Neural crest cell (in vitro differentiated cells): Measurements from ENCODE around the gene CIB1. TPM values are rescaled to one million over a fixed set of nuclear protein-coding genes. Genes with fewer than 3 reads are reported as not detected.

Source experiments
- DNase-seq: peaks from one replicate; pipeline ENCODE4 v3.0.0; 2021; ENCODE audit warnings: low read depth, mixed read lengths, low spot score
- H3K27ac Mint-ChIP-seq: one replicate; pipeline ENCODE4 v1.8.0; 2021; ENCODE audit warnings: mild to moderate bottlenecking, mixed read lengths; ENCODE audit not compliant: unreplicated experiment
- H3K27me3 Mint-ChIP-seq: 2 replicates; pipeline ENCODE4 v1.8.0; 2021; ENCODE audit warnings: low read depth, mild to moderate bottlenecking, mixed read lengths
- H3K36me3 Mint-ChIP-seq: 2 replicates; pipeline ENCODE4 v1.8.0; 2021; ENCODE audit warnings: low read depth, mild to moderate bottlenecking, mixed read lengths
- H3K4me1 Mint-ChIP-seq: 2 replicates; pipeline ENCODE4 v1.8.0; 2021; ENCODE audit warnings: mixed read lengths
- H3K4me3 Mint-ChIP-seq: one replicate; pipeline ENCODE4 v1.8.0; 2021; ENCODE audit warnings: mild to moderate bottlenecking, mixed read lengths
- H3K9me3 Mint-ChIP-seq: 2 replicates; pipeline ENCODE4 v1.8.0; 2021; ENCODE audit warnings: mixed read lengths
- total RNA-seq: library from RNA; stranded (reverse); gene quantifications from 2 replicates; pipeline ENCODE4 v1.2.1, GENCODE V29; 2021
- TF ChIP-seq, protein P1 (sequence below): fragments of 200-600 bp; sonication (generic); conservative IDR thresholded peaks from 2 replicates; pipeline ENCODE4 v1.5.0; 2021; ENCODE audit warnings: antibody characterized with exemption, mild to moderate bottlenecking

The CIB1 gene
- total RNA-seq, 1 donor from 2014 or later, result 23.1 TPM

DNA sequence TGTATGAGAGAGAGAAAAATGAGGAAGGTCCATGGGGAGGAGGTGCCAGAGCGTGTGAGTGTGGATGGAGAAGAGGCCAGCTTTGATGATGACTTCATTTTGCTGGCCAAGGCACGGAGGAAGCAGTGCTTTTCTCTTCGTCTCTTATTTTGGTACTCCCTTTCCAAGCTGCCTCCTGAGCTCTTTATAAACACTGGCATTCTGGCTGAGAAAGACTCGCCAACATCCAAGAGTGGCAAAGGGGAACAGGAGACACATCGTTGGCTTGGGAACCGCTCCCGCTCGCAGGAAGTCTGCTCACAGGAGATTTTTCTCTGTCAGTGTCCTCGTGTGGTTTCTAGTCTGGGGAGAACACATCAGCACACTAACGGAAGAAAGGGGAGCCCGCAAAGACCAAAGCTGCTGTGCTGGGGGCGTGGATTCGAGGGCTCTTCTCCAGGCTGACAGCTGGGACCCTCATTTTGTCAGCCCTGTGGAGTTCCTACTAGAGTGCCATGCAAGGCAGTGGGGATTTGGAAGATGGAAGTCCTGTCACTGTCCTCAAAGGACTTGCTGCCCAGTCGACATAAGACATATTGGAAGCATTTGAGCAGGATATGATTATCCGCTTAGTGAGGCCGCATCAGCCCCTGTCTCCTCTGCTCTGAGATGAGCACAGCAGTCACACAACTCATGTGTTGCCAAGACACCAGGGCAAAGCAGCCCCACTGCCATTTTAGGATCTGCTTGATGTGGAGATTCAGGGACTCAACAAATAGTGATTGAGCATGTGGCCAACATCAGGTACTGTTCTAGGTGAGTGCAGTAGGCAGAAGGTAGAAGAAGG lies 40.6 kb downstream of the CIB1 start:
- Mint-ChIP-seq H3K27ac (peak overlapping the region; percentile 50), H3K27me3 (no peaks in the 10 kb centered on the region), H3K36me3 (no peaks in the 10 kb centered on the region), H3K9me3 (no peaks in the 10 kb centered on the region), H3K4me3 (peak overlapping the region; percentile 49), H3K4me1 (peaks cover 6% of the 10 kb centered on the region)
- TF ChIP-seq, protein P1, sequence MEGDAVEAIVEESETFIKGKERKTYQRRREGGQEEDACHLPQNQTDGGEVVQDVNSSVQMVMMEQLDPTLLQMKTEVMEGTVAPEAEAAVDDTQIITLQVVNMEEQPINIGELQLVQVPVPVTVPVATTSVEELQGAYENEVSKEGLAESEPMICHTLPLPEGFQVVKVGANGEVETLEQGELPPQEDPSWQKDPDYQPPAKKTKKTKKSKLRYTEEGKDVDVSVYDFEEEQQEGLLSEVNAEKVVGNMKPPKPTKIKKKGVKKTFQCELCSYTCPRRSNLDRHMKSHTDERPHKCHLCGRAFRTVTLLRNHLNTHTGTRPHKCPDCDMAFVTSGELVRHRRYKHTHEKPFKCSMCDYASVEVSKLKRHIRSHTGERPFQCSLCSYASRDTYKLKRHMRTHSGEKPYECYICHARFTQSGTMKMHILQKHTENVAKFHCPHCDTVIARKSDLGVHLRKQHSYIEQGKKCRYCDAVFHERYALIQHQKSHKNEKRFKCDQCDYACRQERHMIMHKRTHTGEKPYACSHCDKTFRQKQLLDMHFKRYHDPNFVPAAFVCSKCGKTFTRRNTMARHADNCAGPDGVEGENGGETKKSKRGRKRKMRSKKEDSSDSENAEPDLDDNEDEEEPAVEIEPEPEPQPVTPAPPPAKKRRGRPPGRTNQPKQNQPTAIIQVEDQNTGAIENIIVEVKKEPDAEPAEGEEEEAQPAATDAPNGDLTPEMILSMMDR, result no peak
- DNase-seq, result no peak

DNA sequence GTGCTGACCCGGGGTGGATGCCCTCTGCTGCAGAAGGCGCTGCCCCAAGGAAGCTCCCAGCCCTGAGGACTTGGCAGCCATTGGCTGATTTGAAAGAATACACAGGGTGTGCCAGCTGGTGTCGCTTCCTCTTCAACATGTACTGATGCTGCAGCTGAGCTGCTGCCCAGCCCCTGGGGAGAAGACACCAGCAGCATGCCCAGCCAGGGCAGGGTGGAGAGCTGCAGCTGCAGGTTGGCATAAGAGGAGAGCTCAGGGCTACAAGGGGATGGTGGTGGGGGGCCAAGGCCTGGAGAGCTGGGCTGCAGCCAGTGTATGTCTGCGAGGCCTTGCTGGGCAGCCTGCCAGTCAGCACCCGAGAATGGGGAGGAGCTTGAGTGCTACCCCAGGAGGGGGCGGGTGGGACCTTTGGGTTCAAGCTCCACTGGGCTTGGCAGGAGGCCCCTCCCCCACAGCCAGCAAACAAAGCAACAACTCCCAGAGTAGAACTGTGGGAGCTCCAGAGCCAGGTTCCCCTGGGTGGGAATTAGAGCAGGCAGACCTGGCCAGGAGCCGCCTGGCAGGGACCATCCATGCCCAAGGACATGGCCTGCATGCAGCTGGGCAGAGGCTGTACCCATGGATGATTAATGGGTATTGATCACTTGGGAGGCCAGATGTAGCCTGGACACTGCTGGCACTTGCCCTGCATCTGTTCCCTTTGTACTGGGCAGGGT lies 41.8 kb downstream of the CIB1 start:
- H3K36me3 Mint-ChIP-seq, result no peaks in the 10 kb centered on the region
- H3K27ac Mint-ChIP-seq, result no peak overlapping the region
- H3K9me3 Mint-ChIP-seq, result no peaks in the 10 kb centered on the region
- no peaks in the 10 kb centered on the region for H3K27me3 Mint-ChIP-seq
- no peak for DNase-seq
- TF ChIP-seq, protein P1, result no peak
- no peak overlapping the region for H3K4me3 Mint-ChIP-seq
- H3K4me1 Mint-ChIP-seq, result peaks cover 12% of the 10 kb centered on the region

DNA sequence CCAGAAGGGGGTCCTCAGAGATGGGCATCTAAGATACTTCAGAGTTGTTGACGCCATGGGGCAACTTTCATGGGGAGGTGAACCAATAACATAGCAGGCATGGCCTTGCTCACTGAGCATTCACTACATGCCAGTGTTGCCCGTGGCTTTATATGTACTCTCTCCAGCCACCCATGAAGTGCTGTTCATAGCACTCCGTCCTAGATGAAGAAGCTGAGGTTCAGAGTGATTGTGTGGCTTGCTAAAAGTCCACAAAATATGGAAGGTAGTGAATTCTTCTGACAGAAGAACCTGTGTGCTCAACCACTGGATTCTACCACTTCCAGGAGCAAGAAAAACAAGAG lies 42.4 kb downstream of the CIB1 start:
- H3K36me3 Mint-ChIP-seq, result no peaks in the 10 kb centered on the region
- no peaks in the 10 kb centered on the region for H3K27me3 Mint-ChIP-seq
- peaks cover 12% of the 10 kb centered on the region for H3K4me1 Mint-ChIP-seq
- DNase-seq, result no peak
- H3K9me3 Mint-ChIP-seq, result no peaks in the 10 kb centered on the region
- TF ChIP-seq, protein P1, result no peak
- H3K27ac Mint-ChIP-seq, result no peak overlapping the region
- H3K4me3 Mint-ChIP-seq, result no peak overlapping the region

DNA sequence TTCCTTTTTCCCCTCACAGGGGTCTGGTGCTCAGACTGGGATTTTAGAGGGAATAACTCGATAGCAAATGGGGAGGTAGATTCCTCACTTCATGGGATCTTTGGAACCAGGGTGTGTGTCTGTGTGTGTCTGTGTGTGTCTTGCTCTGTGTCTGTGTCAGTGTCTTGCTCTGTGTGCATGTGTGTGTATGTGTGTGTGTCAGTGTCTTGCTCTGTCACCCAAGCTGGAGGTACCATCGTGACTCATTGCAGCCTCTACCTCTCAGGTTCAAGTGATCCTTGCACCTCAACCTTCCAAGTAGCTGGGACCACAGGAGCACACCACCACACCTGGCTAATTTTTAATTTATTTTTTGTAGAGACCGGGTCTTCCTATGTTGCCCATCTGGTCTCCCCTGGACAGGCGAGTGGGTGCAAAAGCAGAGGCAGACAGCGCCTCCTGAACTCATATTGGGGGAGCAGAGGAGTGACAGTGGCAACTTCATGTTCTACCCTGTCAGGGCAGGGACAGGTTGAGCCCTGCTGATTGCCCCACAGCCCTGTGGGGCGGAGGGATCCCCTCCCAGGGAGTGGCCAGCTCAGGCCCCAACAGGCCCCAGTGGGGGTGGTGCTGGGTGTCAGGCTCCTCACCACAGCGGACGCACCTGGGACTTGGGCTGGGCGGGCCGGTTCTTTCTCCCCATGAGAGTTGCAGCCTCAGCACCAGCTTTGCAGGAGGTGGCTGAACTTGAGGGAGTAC lies 43.0 kb downstream of the CIB1 start:
- Mint-ChIP-seq H3K27me3 (no peaks in the 10 kb centered on the region), H3K36me3 (no peaks in the 10 kb centered on the region), H3K4me1 (peaks cover 12% of the 10 kb centered on the region), H3K27ac (no peak overlapping the region), H3K4me3 (no peak overlapping the region), H3K9me3 (no peaks in the 10 kb centered on the region)
- no peak for DNase-seq
- TF ChIP-seq, protein P1, result no peak

DNA sequence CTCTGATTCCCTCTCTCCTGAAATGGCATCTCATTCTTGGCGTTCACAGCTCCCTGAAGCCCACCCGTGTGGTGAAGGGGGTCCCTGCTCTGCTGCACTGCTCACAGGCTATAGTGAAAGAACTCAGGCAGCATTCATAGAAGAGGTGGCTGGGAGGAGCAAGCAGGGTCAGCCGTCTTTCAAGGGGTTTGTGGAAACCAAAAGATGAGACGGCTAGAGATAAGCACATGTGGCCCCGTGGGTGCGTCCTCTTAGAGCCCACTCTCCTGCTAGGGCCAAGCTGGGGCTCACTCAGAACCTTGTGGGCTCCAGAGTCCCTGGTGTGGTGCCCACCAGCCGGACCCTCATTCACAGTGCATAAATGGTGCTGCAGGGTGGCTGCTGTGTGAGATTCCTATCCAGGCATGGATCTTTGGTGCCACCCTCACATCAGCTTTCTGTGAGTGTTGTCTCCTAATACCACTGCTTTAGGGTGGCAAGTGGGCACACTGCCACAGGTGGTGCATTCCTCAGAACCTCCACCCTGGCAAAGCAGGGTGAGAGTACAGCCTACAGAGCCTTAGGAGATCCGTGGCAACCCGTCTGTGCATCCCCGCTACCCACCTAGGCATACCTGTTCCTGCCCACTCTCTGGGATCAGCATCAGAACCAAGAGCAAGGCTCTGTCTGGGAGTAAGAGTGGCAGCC lies 43.8 kb downstream of the CIB1 start:
- Mint-ChIP-seq H3K4me1 (peaks cover 18% of the 10 kb centered on the region), H3K9me3 (no peaks in the 10 kb centered on the region), H3K4me3 (no peak overlapping the region), H3K27ac (no peak overlapping the region), H3K36me3 (no peaks in the 10 kb centered on the region), H3K27me3 (no peaks in the 10 kb centered on the region)
- TF ChIP-seq, protein P1, result no peak
- DNase-seq, result no peak
